Iris pigment epithelial cell (primary cell): ENCODE measurements around the gene ZNF571.
A peak's percentile ranks its signal among the peaks of the same experiment; 100 is the strongest.

ENCODE experiments used
- DNase-seq: peaks from one replicate; pipeline ENCODE4 v3.0.0-alpha.2; 2011; ENCODE audit warnings: low read depth

Gene ZNF571

GRCh38 chr19:37594304-37594981 is at the start of gene ZNF571, which contains the start of gene ZNF540:
Gene ZNF571 (minus strand): TSS chr19:37594792. CDS start chr19:37586676, 8,116 bp downstream.
Gene ZNF540 (plus strand): TSS chr19:37594876. CDS start chr19:37598448, 3,572 bp downstream.
- peak; percentile 98 for DNase-seq

GRCh38 chr19:37635076-37636056 is 40.8 kb upstream of the ZNF571 start:
- no peak for DNase-seq

DNA sequence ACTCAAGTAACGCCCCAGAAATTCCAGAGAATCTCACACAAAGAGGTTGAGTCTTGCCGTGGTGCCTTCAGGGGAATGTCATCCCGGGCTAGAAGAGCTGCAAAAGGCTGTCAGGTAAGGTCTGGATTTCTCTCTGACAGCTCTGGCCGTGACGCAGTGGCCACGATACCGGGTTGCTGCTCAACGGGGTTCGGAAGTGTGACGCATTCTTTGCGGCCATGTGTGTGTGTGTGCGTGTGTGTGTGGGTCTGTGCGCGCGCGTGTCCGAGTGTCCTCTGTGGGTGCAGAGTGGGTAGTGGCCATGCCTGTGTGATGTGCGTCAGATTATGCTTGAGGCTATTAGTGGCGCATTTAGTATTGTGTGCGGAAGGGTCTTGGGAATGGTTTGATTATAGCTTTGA is 390 bp upstream of the ZNF571 start:
- DNase-seq = peak; percentile 74

DNA sequence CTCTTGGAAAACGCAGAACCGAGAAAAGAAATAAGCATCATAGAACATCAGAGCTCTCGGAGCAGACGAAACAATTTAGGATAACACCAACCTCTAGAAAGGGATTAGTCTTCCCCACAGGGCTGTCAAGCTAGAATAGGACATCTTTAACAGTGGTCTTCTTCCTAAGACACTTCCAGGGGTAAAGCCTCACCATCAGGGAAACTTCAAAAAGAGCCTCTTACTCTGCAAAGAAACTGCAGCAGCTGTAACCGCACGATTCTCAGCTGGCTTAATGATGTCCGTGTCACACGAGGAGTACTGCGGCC is 642 bp downstream of the ZNF571 start:
- DNase-seq = peak; percentile 0

GRCh38 chr19:37583340-37583739 is 11.3 kb downstream of the ZNF571 start:
- no peak for DNase-seq

DNA sequence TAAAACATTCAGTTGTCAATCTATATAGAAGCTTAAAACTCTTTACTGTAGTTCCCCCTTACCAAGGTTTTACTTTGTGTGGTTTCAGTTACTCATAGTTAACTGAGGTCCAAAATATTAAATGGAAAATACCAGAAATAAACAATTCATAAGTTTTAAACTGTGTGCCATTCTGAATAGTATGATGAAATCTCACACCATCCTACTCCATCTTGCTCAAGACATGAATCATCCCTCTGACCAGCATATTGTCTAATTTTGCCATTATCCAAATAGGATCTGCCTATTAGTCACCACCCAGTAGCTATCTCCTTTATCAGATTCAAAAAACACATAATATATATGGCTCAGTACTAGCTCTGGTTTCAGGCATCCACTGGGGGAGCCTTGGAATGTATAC is 22.4 kb downstream of the ZNF571 start:
- DNase-seq = peak; percentile 84

- DNase-seq = no peak
Measured at GRCh38 chr19:37565370-37565669, 29.3 kb downstream of the ZNF571 start.

DNA sequence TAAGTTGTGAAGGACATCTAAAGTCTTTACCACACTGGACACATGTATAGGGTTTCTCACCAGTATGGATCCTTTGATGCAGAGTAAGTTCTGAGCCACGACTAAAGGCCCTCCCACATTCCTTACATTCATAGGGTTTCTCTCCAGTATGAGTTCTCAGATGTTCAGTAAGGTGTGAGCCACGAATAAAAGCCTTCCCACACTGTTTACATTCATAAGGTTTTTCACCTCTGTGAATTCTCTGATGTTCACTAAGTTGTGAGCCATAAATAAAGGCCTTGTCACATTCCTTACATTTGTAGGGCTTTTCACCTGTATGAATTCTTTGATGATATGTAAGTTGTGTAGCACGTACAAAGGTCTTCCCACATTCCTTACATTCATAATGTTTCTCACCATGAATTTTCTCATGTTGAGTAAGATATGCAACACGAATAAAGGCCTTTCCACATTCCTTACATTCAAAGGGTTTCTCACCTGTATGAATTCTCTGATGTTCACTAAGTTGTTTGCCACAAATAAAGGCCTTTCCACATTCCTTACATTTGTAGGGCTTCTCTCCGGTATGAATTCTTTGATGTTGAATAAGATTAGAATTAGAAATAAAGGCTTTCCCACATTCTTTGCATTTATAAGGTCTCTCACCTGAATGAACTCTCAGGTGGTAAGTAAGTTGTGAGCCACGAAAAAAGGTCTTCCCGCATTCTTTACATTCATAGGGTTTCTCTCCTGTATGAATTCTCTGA is 29.8 kb downstream of the ZNF571 start:
- DNase-seq = no peak

DNA sequence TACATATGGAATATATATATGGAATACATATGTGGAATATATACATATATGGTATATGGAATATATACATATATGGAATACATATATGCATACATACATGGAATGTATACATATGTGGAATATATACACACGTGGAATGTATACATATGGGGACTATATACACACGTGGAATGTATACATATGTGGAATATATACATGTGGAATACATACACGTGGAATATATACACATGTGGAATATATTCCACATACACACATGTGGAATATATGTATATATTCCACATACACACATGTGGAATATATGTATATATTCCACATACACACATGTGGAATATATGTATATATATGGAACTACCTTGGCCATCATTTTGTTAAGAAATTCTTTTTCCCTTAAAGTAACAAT is 31.1 kb downstream of the ZNF571 start:
- no peak for DNase-seq

DNA sequence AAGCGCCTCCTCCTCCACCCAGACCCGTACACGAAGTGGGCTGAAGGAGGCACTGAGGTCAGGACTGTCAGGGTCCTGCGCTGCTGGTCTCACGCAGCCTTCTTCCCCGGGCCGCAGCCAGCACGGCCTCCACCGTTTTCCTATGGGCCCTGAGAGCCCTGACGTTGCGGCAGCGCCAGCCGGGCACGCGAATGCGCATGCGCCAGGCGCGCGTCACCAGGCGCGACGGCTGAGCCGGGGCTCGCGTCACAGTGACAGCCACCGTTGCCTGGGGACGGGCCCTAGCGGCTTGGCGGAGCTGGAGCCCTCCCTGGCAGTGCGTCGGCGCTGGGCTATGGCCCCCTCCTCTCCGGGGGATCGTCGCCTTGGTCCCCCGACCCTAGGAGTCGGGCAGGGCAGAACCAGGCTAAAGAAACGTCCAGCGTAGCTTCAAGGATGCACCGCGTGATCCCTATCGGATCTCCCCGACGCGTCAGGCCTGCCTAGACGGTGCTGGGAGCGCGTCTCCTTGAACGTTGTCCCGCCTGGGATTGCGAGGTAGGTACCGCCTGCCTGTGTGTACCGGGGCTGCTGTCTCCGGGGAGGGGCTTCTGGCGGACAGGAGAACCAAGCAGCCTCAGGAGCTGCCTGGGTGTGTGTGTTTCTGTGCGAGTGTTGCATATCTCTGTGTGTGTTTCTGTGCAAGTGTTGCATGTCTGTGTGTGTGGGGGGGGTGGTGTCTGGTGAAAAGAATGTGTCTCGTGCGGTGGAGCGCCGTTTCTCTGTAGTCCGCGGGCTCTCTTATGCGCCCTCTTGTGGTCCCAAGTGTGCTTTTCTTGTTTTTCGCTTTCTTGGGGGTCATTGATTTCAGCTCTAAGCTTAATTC is 43.2 kb downstream of the ZNF571 start:
- peak; percentile 71 for DNase-seq

GRCh38 chr19:37537391-37537947 is 57.1 kb downstream of the ZNF571 start:
- DNase-seq = peak; percentile 17

DNA sequence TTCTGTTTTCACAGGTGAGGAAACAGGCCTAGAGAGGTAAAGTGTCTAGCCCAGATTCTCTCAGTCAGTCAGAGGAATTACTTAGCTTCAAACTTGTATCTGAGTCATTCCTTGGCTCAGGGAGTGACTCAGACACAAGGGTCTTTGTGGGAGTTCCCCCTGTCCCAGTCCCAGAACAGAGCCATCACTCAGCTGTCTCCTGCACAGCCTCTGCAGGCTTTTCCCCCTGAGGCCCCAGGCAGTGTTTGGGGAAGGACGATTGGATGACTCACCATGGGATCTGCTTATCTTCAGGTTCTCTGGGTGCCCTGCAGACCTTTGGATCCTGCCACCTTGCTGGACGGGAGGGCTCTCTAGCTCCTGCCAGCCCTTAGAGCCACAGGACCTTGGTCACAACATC is 74.7 kb downstream of the ZNF571 start:
- peak; percentile 77 for DNase-seq
